HEK293T (cell line): ENCODE results near the gene SMAP1.

ENCODE experiments used
- CTCF ChIA-PET: fragments of 350-600 bp; formaldehyde crosslinking; extraction: SDS; loops from one replicate; lab custom pipeline; 2021; ENCODE audit warnings: antibody characterized with exemption, inconsistent platforms; lab: Yijun Ruan, JAX
- POLR2A ChIA-PET: fragments of 350-600 bp; formaldehyde crosslinking; extraction: SDS; loops from one replicate; lab custom pipeline; 2020; ENCODE audit warnings: antibody characterized with exemption, inconsistent platforms; lab: Yijun Ruan, JAX
- DNase-seq: peaks from one replicate; pipeline ENCODE4 v3.0.0; 2012; ENCODE audit warnings: mixed read lengths; ENCODE audit errors: extremely low spot score
- ARNT ChIP-seq: fragments of 450-650 bp; IDR thresholded peaks from 2 replicates; pipeline ENCODE4 v1.6.1; 2017; ENCODE audit warnings: mild to moderate bottlenecking
- BHLHE40 ChIP-seq: fragments of 450-650 bp; IDR thresholded peaks from 2 replicates; pipeline ENCODE4 v1.6.1; 2016; ENCODE audit warnings: mild to moderate bottlenecking, moderate library complexity, borderline replicate concordance
- CTBP1 ChIP-seq: fragments of 450-650 bp; IDR thresholded peaks from 2 replicates; pipeline ENCODE4 v1.6.1; 2016; ENCODE audit warnings: borderline replicate concordance
- ELF4 ChIP-seq: fragments of 450-650 bp; IDR thresholded peaks from 2 replicates; pipeline ENCODE4 v1.6.1; 2017; ENCODE audit warnings: antibody characterized with exemption
- FOXA1 ChIP-seq: fragments of 450-650 bp; IDR thresholded peaks from 2 replicates; pipeline ENCODE4 v1.6.1; 2016; ENCODE audit warnings: mild to moderate bottlenecking
- FOXK2 ChIP-seq: fragments of 450-650 bp; IDR thresholded peaks from 2 replicates; pipeline ENCODE4 v1.6.1; 2016; ENCODE audit warnings: mild to moderate bottlenecking
- FOXM1 ChIP-seq: fragments of 450-650 bp; IDR thresholded peaks from 2 replicates; pipeline ENCODE4 v1.6.1; 2017; ENCODE audit warnings: mild to moderate bottlenecking, borderline replicate concordance
- HDGF ChIP-seq: fragments of 450-650 bp; IDR thresholded peaks from 2 replicates; pipeline ENCODE4 v1.6.1; 2017; ENCODE audit warnings: antibody characterized with exemption, borderline replicate concordance
- L3MBTL2 ChIP-seq: fragments of 450-650 bp; conservative IDR thresholded peaks from 2 replicates; pipeline ENCODE4 v1.6.1; 2016; ENCODE audit warnings: mild to moderate bottlenecking
- LEF1 ChIP-seq: fragments of 450-650 bp; IDR thresholded peaks from 2 replicates; pipeline ENCODE4 v1.6.1; 2017; ENCODE audit warnings: mild to moderate bottlenecking, borderline replicate concordance
- NFRKB ChIP-seq: fragments of 450-650 bp; IDR thresholded peaks from 2 replicates; pipeline ENCODE4 v1.6.1; 2016; ENCODE audit warnings: mild to moderate bottlenecking, moderate library complexity
- SP1 ChIP-seq: fragments of 450-650 bp; IDR thresholded peaks from 2 replicates; pipeline ENCODE4 v1.6.1; 2017
- SUZ12 ChIP-seq: fragments of 450-650 bp; IDR thresholded peaks from 2 replicates; pipeline ENCODE4 v1.6.1; 2016; ENCODE audit warnings: mild to moderate bottlenecking
- TARDBP ChIP-seq: fragments of 450-650 bp; IDR thresholded peaks from 2 replicates; pipeline ENCODE4 v1.6.1; 2016
- ZNF384 ChIP-seq: fragments of 450-650 bp; IDR thresholded peaks from 2 replicates; pipeline ENCODE4 v1.6.1; 2016
- TF ChIP-seq, protein P1 (sequence below): fragments of 450-650 bp; IDR thresholded peaks from 2 replicates; pipeline ENCODE4 v1.6.1; 2016

The SMAP1 gene

DNA sequence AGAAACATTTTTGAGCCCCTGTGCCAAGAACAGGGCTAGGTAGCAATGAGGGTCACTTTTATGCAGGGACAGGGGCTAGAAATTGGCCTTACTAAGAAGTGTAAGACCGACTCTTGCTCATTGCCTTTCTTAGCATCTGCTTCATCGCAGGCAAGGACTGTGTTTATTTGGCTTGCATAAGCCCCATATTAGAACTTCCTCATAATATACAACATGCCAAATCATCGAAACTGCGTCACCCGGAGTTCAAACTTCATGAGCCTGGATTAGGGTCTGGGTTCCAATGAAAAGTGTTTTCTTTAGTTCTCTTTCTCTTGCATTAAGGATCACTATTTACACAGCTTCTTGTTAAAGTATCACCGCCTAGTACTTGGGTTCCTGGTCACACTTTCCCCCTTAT is 977 bp upstream of the SMAP1 start:
- no peak for DNase-seq
- CTCF ChIA-PET, result interaction anchor here (1.2 kb wide), 1 partner anchor 436 kb away, joined by 3 read pairs; no protein-coding TSS in a partner anchor
- POLR2A ChIA-PET, result interaction anchor here (0.8 to 1.5 kb wide), 2 partner anchors 26 to 445 kb away, joined by 3 to 6 read pairs; no protein-coding TSS in a partner anchor
- TF ChIP-seq, protein P1, sequence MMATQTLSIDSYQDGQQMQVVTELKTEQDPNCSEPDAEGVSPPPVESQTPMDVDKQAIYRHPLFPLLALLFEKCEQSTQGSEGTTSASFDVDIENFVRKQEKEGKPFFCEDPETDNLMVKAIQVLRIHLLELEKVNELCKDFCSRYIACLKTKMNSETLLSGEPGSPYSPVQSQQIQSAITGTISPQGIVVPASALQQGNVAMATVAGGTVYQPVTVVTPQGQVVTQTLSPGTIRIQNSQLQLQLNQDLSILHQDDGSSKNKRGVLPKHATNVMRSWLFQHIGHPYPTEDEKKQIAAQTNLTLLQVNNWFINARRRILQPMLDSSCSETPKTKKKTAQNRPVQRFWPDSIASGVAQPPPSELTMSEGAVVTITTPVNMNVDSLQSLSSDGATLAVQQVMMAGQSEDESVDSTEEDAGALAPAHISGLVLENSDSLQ, result no peak
- TF ChIP-seq TARDBP (no peak), NFRKB (no peak), FOXA1 (no peak), HDGF (no peak), SUZ12 (no peak), BHLHE40 (no peak), FOXM1 (no peak), ARNT (no peak)

DNA sequence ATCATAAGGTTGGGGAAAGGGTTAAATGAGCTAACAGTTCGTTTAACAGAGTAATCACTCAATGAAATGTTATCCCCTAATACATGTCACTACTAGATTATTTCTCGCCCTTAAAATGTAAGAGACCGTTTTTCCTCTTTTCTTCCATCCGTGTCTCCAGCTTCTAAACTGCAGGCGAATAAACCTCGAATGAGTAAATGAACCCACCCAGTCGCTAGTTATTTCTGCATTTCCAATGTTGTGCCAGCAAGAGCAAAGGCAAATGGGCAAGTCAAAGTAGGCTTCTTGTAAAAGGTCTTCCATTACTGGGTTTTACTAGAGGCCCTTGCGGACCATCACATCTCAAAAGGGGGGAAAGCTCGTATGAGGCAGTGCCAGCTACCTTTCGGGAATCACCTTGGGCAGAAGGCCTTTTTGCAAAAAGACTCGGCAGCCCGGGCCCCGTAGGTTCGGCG is 400 bp upstream of the SMAP1 start:
- no peak for DNase-seq
- POLR2A ChIA-PET, result interaction anchor here (0.5 to 1.9 kb wide), 8 partner anchors 10 to 444 kb away, joined by 3 to 10 read pairs (median 4); no protein-coding TSS in a partner anchor
- TF ChIP-seq L3MBTL2 (peak; percentile 75), TARDBP (no peak), ELF4 (peak; percentile 43; the same call in 1 of the 2 replicates)
- CTCF ChIA-PET, result interaction anchor here (0.8 to 1.2 kb wide), 2 partner anchors 217 to 437 kb away, joined by 3 read pairs; no protein-coding TSS in a partner anchor

DNA sequence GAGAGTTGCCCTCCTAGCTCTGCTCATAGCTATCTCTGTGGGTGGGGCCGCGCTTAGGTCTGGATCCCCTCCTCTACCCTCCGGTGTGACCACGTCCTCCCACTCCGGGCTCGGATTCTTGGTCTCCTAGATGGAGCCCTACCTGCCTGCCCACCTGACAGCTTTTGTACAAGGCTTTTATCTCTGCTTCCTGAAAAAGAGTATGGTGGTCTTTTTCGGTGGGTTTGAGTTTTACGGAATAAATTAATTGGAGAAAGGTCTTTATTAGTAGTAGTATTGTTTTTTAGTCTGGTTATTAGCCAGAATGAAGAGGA is 773 bp downstream of the SMAP1 start:
- POLR2A ChIA-PET, result interaction anchor here (1.4 to 1.9 kb wide), 4 partner anchors 10 to 206 kb away, joined by 4 to 10 read pairs (median 6); no protein-coding TSS in a partner anchor
- peak; percentile 72 for DNase-seq
- CTCF ChIA-PET, result interaction anchor here (0.5 kb wide), 1 partner anchor 190 kb away, joined by 4 read pairs; no protein-coding TSS in a partner anchor
- TF ChIP-seq SP1, result no peak
- no peak for TF ChIP-seq LEF1

DNA sequence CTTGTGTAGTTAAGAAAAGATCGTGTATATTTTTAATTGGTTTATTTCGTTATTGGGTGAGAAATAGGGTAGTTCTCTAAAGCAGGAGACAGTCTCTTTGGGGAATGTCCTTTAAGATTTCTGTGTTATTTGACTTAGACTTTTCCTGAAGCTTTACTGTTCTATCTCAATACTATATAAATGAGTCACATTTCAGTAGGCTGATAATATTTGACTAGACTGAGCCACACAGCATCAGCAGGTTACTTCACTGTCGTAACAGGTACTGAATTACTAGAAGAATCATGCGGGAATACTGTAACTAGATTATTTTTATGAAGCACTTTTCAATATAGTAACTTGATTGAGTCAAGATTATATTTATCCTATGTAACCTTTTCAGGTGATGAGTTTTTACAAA is 1.4 kb downstream of the SMAP1 start:
- TF ChIP-seq SP1, result no peak
- TF ChIP-seq, protein P1, result no peak
- TF ChIP-seq FOXK2, result no peak
- no peak for TF ChIP-seq ELF4
- TF ChIP-seq TARDBP, result no peak
- no peak for TF ChIP-seq NFRKB
- TF ChIP-seq CTBP1, result no peak
- no peak for TF ChIP-seq L3MBTL2
- TF ChIP-seq LEF1, result no peak
- no peak for TF ChIP-seq SUZ12
- POLR2A ChIA-PET, result interaction anchor here (1.4 to 1.6 kb wide), 2 partner anchors 9 to 256 kb away, joined by 4 to 6 read pairs; partner anchors contain the start of gene FAM135A
- CTCF ChIA-PET, result no interaction called here
- no peak for DNase-seq

DNA sequence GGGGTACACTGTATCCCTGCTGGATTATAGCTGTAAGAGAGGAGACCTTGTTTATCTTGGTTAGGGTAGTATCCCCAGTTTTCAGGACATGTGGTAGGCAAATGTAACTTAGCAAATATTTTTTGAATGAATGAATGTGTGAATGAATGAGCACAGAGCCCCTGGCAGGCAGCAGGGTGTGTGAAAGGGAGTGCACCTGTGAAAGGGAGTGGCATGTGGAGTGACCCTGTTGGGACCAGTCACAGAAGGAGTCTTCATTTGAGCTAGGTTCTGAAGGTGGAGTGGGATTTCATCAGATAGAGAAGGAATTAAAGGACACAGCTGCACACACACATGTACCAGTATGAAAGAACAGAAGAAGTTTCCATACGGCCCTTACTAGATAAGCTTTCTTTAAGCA is 4.9 kb downstream of the SMAP1 start:
- CTCF ChIA-PET, result interaction anchor here (0.5 to 0.9 kb wide), 2 partner anchors 153 to 362 kb away, joined by 3 to 4 read pairs; no protein-coding TSS in a partner anchor
- POLR2A ChIA-PET, result interaction anchor here (0.8 to 1.5 kb wide), 2 partner anchors 15 to 106 kb away, joined by 3 to 5 read pairs; partner anchors contain the start of gene SDHAF4
- no peak for DNase-seq
- TF ChIP-seq BHLHE40, result no peak
- TF ChIP-seq TARDBP, result no peak
- no peak for TF ChIP-seq FOXK2
- no peak for TF ChIP-seq CTBP1
- TF ChIP-seq ELF4, result no peak
- TF ChIP-seq NFRKB, result no peak
- TF ChIP-seq ARNT, result no peak
- TF ChIP-seq, protein P1, result no peak
- no peak for TF ChIP-seq L3MBTL2
- no peak for TF ChIP-seq SUZ12

DNA sequence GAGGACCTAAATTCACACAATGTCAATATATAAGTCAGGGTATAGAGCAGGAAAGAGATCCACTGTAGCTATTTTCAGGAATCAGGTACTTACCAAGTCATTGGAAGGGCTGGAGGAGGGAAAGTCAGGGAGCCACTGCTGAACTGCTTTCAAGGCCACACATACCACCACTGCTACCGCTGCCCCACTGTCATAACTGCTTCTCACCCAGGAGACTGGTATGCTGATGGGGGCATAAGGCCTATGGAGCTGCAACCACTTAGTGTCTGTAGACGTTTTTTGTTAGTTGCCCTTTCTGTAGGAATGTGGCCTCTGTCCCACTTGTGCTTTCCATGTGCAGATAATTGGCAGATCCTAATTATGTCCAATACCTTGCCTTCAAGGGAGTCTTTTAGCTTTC is 5.4 kb downstream of the SMAP1 start:
- POLR2A ChIA-PET, result interaction anchor here (0.8 to 1.5 kb wide), 2 partner anchors 15 to 106 kb away, joined by 3 to 5 read pairs; partner anchors contain the start of gene SDHAF4
- CTCF ChIA-PET, result interaction anchor here (0.9 kb wide), 1 partner anchor 363 kb away, joined by 4 read pairs; no protein-coding TSS in a partner anchor

More for the DNA sequence above, 5.4 kb downstream of the SMAP1 start:
- no peak for DNase-seq
- TF ChIP-seq FOXM1 (no peak), SP1 (no peak), NFRKB (no peak), ZNF384 (no peak), CTBP1 (no peak), ARNT (no peak), TARDBP (no peak), L3MBTL2 (no peak), BHLHE40 (no peak), FOXK2 (no peak), ELF4 (no peak), LEF1 (no peak), HDGF (no peak), SUZ12 (no peak)
- TF ChIP-seq, protein P1, result no peak
